Gastrocnemius medialis (tissue), 4 donors: ENCODE data around the gene IL9.

Experiments used
- POLR2A ChIP-seq, 2 donors: fragments of 450-650 bp; IDR thresholded peaks; one replicate each; pipeline ENCODE4 v1.6.1; 2017; ENCODE audit warnings: antibody characterized with exemption in 2 of 2, mild to moderate bottlenecking in 2 of 2, moderate library complexity in 2 of 2
- TF ChIP-seq, protein P1 (sequence below), 5 experiments: fragments of 450-650 bp in 3 of 5; fragments of 200-600 bp in 2 of 5; sonication (generic) in 2 of 5; IDR thresholded peaks in 4 of 5; conservative IDR thresholded peaks in 1 of 5; 1 replicate in 4 of 5; 2 replicates in 1 of 5; pipeline ENCODE4 v1.5.1; 2016 to 2019; ENCODE audit warnings: antibody characterized with exemption in 5 of 5, mild to moderate bottlenecking in 3 of 5, moderate library complexity in 3 of 5

DNA sequence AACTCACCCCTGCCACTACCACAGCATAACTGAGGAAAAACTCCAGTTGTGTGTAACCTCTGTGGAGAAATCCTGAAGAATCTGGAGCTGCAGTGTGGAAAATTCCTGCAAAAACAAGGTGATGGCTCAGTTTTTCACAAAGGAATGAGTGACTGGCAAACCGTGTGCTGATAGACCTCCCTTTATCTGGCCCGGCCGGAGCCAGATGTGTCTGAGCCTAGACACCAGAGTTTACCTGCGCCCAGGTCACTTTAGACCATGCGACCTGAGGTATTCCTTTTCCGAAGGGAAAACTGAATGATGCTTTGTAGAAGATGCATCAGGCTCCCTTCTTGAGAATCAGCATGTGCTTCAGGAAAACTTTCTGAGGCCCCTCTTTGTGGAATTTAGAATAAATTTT, 45.0 kb downstream of the IL9 start:
- TF ChIP-seq, protein P1, sequence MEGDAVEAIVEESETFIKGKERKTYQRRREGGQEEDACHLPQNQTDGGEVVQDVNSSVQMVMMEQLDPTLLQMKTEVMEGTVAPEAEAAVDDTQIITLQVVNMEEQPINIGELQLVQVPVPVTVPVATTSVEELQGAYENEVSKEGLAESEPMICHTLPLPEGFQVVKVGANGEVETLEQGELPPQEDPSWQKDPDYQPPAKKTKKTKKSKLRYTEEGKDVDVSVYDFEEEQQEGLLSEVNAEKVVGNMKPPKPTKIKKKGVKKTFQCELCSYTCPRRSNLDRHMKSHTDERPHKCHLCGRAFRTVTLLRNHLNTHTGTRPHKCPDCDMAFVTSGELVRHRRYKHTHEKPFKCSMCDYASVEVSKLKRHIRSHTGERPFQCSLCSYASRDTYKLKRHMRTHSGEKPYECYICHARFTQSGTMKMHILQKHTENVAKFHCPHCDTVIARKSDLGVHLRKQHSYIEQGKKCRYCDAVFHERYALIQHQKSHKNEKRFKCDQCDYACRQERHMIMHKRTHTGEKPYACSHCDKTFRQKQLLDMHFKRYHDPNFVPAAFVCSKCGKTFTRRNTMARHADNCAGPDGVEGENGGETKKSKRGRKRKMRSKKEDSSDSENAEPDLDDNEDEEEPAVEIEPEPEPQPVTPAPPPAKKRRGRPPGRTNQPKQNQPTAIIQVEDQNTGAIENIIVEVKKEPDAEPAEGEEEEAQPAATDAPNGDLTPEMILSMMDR (IDR thresholded peaks at IDR 0.05 in 4 of 5, conservative IDR thresholded peaks at IDR 0.05 in 1 of 5): no peak
- TF ChIP-seq POLR2A (IDR thresholded peaks at IDR 0.05): no peak
